Testis (tissue), 2 donors: ENCODE results near the gene CRIP3.

Experiments
- CTCF ChIP-seq, 3 experiments: fragments of 450-650 bp in 2 of 3; fragments of 200-600 bp in 1 of 3; sonication (generic) in 1 of 3; IDR thresholded peaks; one replicate each; pipeline ENCODE4 v1.5.1; 2016 to 2019; ENCODE audit warnings: antibody characterized with exemption in 3 of 3, mild to moderate bottlenecking in 2 of 3, moderate library complexity in 1 of 3
- POLR2A ChIP-seq: fragments of 450-650 bp; IDR thresholded peaks from one replicate; pipeline ENCODE4 v1.6.1; 2017; ENCODE audit warnings: antibody characterized with exemption, mild to moderate bottlenecking, moderate library complexity

- TF ChIP-seq CTCF (IDR thresholded peaks at IDR 0.05): no peak
- no peak for TF ChIP-seq POLR2A
Measured at GRCh38 chr6:43286980-43287716, 21.5 kb downstream of the CRIP3 start.
